A549 treated with Hydrocortisone at 1 μM for 4 hours (cell line): Measurements from ENCODE around the gene CD99L2. TPM values are rescaled to one million over a fixed set of nuclear protein-coding genes. Genes with fewer than 3 reads are reported as not detected.

ENCODE experiments used
- total RNA-seq: library from RNA; stranded (reverse); fragments of 200-300 nt; extraction: Qiagen RNA extraction; gene quantifications from 5 replicates; pipeline ENCODE4 v1.2.3, GENCODE V29; 2022

Gene CD99L2
- total RNA-seq: 51.3 to 66.0 TPM (median 54.0 TPM) in 5 replicates

GRCh38 chrX:150898343-150899190 is at the start of gene CD99L2:
TSS of gene CD99L2 (minus strand) at chrX:150898668. CDS start at chrX:150898588, 80 bp downstream.

Other genes starting within 250 kb of the CD99L2 start
- gene MTMR1, start 205.3 kb downstream of the CD99L2 start, total RNA-seq: 12.1 to 17.3 TPM (median 15.4 TPM) in 5 replicates
- 125 to 150 TPM (median 145 TPM) in 5 replicates for gene HMGB3, start 84.7 kb upstream of the CD99L2 start, total RNA-seq